HepG2 (cell line): ENCODE measurements around the gene CEP162. TPM values are rescaled to one million over a fixed set of nuclear protein-coding genes. Genes with fewer than 3 reads are reported as not detected.
A peak's percentile ranks its signal among the peaks of the same experiment; 100 is the strongest.

Experiments used
- FOXJ3 ChIP-seq: sonication (generic); formaldehyde crosslinking; IDR thresholded peaks from 2 replicates; pipeline ENCODE4 v1.4.0; 2020; ENCODE audit warnings: missing genetic modification reagents, mild to moderate bottlenecking, borderline replicate concordance
- HIVEP1 ChIP-seq: sonication (generic); formaldehyde crosslinking; IDR thresholded peaks from 2 replicates; pipeline ENCODE4 v1.4.0; 2020; ENCODE audit warnings: mild to moderate bottlenecking, missing genetic modification reagents
- HNRNPL ChIP-seq: fragments of 200-400 bp; formaldehyde crosslinking; IDR thresholded peaks from 2 replicates; pipeline ENCODE4 v1.6.1; 2017; ENCODE audit warnings: mild to moderate bottlenecking, low read depth, low read length
- KLF13 ChIP-seq: sonication (generic); formaldehyde crosslinking; IDR thresholded peaks from 2 replicates; pipeline ENCODE4 v1.4.0; 2020; ENCODE audit warnings: mild to moderate bottlenecking, missing genetic modification reagents
- NAIF1 ChIP-seq: sonication (generic); formaldehyde crosslinking; IDR thresholded peaks from 2 replicates; pipeline ENCODE4 v1.5.0; 2020; ENCODE audit warnings: mild to moderate bottlenecking, missing genetic modification reagents, borderline replicate concordance
- NR2C2 ChIP-seq: sonication (generic); formaldehyde crosslinking; IDR thresholded peaks from 2 replicates; pipeline ENCODE4 v1.4.0; 2020; ENCODE audit warnings: missing genetic modification reagents, mild to moderate bottlenecking, moderate library complexity, borderline replicate concordance
- NRL ChIP-seq: sonication (generic); formaldehyde crosslinking; IDR thresholded peaks from 2 replicates; pipeline ENCODE4 v1.5.0; 2020; ENCODE audit warnings: missing genetic modification reagents, mild to moderate bottlenecking, moderate library complexity, borderline replicate concordance
- PHB2 ChIP-seq: fragments of 450-650 bp; IDR thresholded peaks from 2 replicates; pipeline ENCODE4 v1.6.1; 2018; ENCODE audit not compliant: partially characterized antibody
- PHF21A ChIP-seq: sonication (generic); formaldehyde crosslinking; IDR thresholded peaks from 2 replicates; pipeline ENCODE4 v1.5.0; 2020; ENCODE audit warnings: mild to moderate bottlenecking, missing genetic modification reagents
- RFX3 ChIP-seq: IDR thresholded peaks from 2 replicates; pipeline ENCODE4 v1.6.1; 2016; ENCODE audit warnings: missing biosample characterization, missing genetic modification reagents
- RORA ChIP-seq: sonication (generic); formaldehyde crosslinking; IDR thresholded peaks from 2 replicates; pipeline ENCODE4 v1.5.0; 2020; ENCODE audit warnings: mild to moderate bottlenecking, missing genetic modification reagents, moderate library complexity
- SP5 ChIP-seq: IDR thresholded peaks from 2 replicates; pipeline ENCODE4 v1.6.1; 2016; ENCODE audit warnings: low read depth, borderline replicate concordance
- SYNCRIP ChIP-seq: fragments of 200-400 bp; formaldehyde crosslinking; IDR thresholded peaks from 2 replicates; pipeline ENCODE4 v1.6.1; 2018; ENCODE audit warnings: mild to moderate bottlenecking, low read depth, low read length; ENCODE audit not compliant: insufficient read depth
- TCF7 ChIP-seq: sonication (generic); IDR thresholded peaks from 2 replicates; pipeline ENCODE4 v1.6.1; 2016; ENCODE audit warnings: antibody characterized with exemption, low read depth
- TRIM24 ChIP-seq: sonication (generic); formaldehyde crosslinking; IDR thresholded peaks from 2 replicates; pipeline ENCODE4 v1.8.0; 2022; ENCODE audit warnings: mild to moderate bottlenecking, missing genetic modification reagents
- ZBTB21 ChIP-seq: sonication (generic); formaldehyde crosslinking; IDR thresholded peaks from 2 replicates; pipeline ENCODE4 v1.4.0; 2020; ENCODE audit warnings: missing genetic modification reagents
- ZNF12 ChIP-seq: sonication (generic); formaldehyde crosslinking; IDR thresholded peaks from 2 replicates; pipeline ENCODE4 v1.5.0; 2020; ENCODE audit warnings: missing genetic modification reagents
- ZNF354B ChIP-seq: sonication (generic); formaldehyde crosslinking; IDR thresholded peaks from 2 replicates; pipeline ENCODE4 v1.8.0; 2022; ENCODE audit warnings: mild to moderate bottlenecking, missing genetic modification reagents
- ZNF549 ChIP-seq: sonication (generic); formaldehyde crosslinking; IDR thresholded peaks from 2 replicates; pipeline ENCODE4 v1.5.0; 2020; ENCODE audit warnings: missing genetic modification reagents
- ZNF792 ChIP-seq: IDR thresholded peaks from 2 replicates; pipeline ENCODE4 v1.6.1; 2016
- polyA plus RNA-seq, 8 experiments: library from polyadenylated mRNA; depleted of rRNA in 3 of 8; stranded (reverse) in 7 of 8; unstranded in 1 of 8; fragments of >200 nt; fragmentation: Illumina TruSeq in 4 of 8; extraction: Trizol in 4 of 8; gene quantifications; 2 replicates each; pipeline versions ENCODE4 v1.2.1 to v1.2.3, GENCODE V29; 2011 to 2016; ENCODE audit warnings: low read depth in 4 of 8, missing spikeins in 1 of 8, mixed read lengths in 1 of 8; ENCODE audit not compliant: insufficient read depth in 1 of 8
- total RNA-seq, 5 experiments: library from RNA; depleted of rRNA; stranded (reverse); fragments of >200 nt; fragmentation: Illumina TruSeq; extraction: Trizol; gene quantifications; 2 replicates each; pipeline ENCODE4 v1.2.3, GENCODE V29; 2016; ENCODE audit warnings: low read depth in 1 of 5
- TF ChIP-seq, protein P1 (sequence below): sonication (generic); formaldehyde crosslinking; IDR thresholded peaks from 2 replicates; pipeline ENCODE4 v1.9.0; 2021; ENCODE audit warnings: missing genetic modification reagents, mild to moderate bottlenecking, borderline replicate concordance
- TF ChIP-seq, protein P2 (sequence below): sonication (generic); formaldehyde crosslinking; IDR thresholded peaks from 2 replicates; pipeline ENCODE4 v1.4.0; 2020; ENCODE audit warnings: mild to moderate bottlenecking, low read depth, missing genetic modification reagents
- TF ChIP-seq, protein P3 (sequence below): IDR thresholded peaks from 2 replicates; pipeline ENCODE4 v1.6.1; 2012; ENCODE audit warnings: inconsistent platforms
- TF ChIP-seq, protein P4 (sequence below): sonication (generic); formaldehyde crosslinking; IDR thresholded peaks from 2 replicates; pipeline ENCODE4 v1.4.0; 2020; ENCODE audit warnings: low read depth, mild to moderate bottlenecking, missing genetic modification reagents
- TF ChIP-seq, protein P5 (sequence below): sonication (generic); formaldehyde crosslinking; IDR thresholded peaks from 2 replicates; pipeline ENCODE4 v1.4.0; 2020; ENCODE audit warnings: mild to moderate bottlenecking, missing genetic modification reagents
- TF ChIP-seq, protein P6 (sequence below): sonication (generic); formaldehyde crosslinking; IDR thresholded peaks from 2 replicates; pipeline ENCODE4 v1.5.0; 2020; ENCODE audit warnings: mild to moderate bottlenecking, missing genetic modification reagents

Gene CEP162
- total and polyA plus RNA-seq, 2 of the 13 experiments (the other 11 are each of a cell fraction or from before 2014, with no cell fraction given): 0.50 to 7.9 TPM

DNA sequence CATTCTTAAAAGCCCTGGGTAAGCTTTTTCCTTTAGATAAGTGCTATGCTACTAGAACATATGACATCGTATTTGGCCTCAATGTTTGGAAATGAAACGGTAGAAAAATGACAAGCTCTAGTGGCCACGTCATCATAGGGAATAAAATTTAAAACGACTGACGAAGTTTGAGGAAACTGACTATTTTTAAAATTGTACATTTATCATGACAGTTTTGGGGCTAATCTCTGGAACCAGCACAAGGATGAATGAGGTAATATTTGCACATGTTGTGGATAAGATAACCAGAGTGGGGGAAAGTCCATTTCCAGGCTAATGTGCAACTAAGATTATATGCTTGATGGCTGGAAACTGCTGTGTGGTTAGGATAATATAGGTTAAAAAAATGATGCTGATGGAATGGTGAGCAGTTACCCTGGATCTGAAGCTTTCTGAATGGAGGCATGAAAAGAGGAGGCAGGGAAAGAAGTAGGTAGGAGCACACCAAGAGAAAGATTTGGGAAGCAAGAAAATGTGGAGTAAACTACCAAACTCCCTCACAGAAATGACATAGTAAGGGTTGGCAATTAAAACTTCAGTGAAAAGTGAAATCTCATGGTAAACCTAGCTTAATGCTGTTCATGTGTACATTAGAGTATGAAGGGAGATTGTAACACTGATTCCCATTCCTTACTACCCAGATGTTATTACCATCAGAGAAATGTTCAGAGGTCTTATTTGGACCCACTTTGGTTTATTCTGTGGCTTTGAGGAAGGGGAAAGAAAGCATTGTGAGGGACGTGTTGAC lies 42.7 kb upstream of the CEP162 start (continued):
- TF ChIP-seq HNRNPL (no peak), PHF21A (CRISPR knock-in tag) (peak; percentile 52; the same call in 1 of the 2 replicates), ZBTB21 (CRISPR knock-in tag) (peak; percentile 67; the same call in 1 of the 2 replicates), ZNF354B (CRISPR knock-in tag) (no peak), NRL (CRISPR knock-in tag) (no peak), SP5 (CRISPR knock-in tag) (no peak), ZNF792 (CRISPR knock-in tag) (no peak), RFX3 (no peak), TCF7 (no peak), KLF13 (no peak), TRIM24 (CRISPR knock-in tag) (no peak), NAIF1 (CRISPR knock-in tag) (no peak), FOXJ3 (peak; percentile 84; the same call in 1 of the 2 replicates), SYNCRIP (no peak), NR2C2 (CRISPR knock-in tag) (no peak), PHB2 (no peak), RORA (CRISPR knock-in tag) (0 out of 2 replicates have a peak, but pooled peaks have one; percentile 75), ZNF12 (no peak), HIVEP1 (CRISPR knock-in tag) (no peak), ZNF549 (CRISPR knock-in tag) (no peak)
- TF ChIP-seq, protein P1, sequence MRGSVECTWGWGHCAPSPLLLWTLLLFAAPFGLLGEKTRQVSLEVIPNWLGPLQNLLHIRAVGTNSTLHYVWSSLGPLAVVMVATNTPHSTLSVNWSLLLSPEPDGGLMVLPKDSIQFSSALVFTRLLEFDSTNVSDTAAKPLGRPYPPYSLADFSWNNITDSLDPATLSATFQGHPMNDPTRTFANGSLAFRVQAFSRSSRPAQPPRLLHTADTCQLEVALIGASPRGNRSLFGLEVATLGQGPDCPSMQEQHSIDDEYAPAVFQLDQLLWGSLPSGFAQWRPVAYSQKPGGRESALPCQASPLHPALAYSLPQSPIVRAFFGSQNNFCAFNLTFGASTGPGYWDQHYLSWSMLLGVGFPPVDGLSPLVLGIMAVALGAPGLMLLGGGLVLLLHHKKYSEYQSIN: no peak
- TF ChIP-seq, protein P2, sequence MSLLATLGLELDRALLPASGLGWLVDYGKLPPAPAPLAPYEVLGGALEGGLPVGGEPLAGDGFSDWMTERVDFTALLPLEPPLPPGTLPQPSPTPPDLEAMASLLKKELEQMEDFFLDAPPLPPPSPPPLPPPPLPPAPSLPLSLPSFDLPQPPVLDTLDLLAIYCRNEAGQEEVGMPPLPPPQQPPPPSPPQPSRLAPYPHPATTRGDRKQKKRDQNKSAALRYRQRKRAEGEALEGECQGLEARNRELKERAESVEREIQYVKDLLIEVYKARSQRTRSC (CRISPR knock-in tag): no peak
- TF ChIP-seq, protein P3, sequence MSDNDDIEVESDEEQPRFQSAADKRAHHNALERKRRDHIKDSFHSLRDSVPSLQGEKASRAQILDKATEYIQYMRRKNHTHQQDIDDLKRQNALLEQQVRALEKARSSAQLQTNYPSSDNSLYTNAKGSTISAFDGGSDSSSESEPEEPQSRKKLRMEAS: 0 out of 2 replicates have a peak, but pooled peaks have one; percentile 36
- TF ChIP-seq, protein P4, sequence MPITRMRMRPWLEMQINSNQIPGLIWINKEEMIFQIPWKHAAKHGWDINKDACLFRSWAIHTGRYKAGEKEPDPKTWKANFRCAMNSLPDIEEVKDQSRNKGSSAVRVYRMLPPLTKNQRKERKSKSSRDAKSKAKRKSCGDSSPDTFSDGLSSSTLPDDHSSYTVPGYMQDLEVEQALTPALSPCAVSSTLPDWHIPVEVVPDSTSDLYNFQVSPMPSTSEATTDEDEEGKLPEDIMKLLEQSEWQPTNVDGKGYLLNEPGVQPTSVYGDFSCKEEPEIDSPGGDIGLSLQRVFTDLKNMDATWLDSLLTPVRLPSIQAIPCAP (CRISPR knock-in tag): no peak
- TF ChIP-seq, protein P5, sequence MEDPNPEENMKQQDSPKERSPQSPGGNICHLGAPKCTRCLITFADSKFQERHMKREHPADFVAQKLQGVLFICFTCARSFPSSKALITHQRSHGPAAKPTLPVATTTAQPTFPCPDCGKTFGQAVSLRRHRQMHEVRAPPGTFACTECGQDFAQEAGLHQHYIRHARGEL: no peak
- TF ChIP-seq, protein P6, sequence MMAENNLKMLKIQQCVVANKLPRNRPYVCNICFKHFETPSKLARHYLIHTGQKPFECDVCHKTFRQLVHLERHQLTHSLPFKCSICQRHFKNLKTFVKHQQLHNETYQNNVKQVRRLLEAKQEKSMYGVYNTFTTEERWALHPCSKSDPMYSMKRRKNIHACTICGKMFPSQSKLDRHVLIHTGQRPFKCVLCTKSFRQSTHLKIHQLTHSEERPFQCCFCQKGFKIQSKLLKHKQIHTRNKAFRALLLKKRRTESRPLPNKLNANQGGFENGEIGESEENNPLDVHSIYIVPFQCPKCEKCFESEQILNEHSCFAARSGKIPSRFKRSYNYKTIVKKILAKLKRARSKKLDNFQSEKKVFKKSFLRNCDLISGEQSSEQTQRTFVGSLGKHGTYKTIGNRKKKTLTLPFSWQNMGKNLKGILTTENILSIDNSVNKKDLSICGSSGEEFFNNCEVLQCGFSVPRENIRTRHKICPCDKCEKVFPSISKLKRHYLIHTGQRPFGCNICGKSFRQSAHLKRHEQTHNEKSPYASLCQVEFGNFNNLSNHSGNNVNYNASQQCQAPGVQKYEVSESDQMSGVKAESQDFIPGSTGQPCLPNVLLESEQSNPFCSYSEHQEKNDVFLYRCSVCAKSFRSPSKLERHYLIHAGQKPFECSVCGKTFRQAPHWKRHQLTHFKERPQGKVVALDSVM (CRISPR knock-in tag): no peak
